H9 (cell line): ENCODE measurements around the gene TTC24. TPM values are rescaled to one million over a fixed set of nuclear protein-coding genes. Genes with fewer than 3 reads are reported as not detected.

Experiments
- DNase-seq: peaks from one replicate; pipeline ENCODE4 v3.0.0-alpha.2; 2017
- H2AFZ ChIP-seq: one replicate; pipeline ENCODE4 v1.6.1; 2013; ENCODE audit warnings: mild to moderate bottlenecking, low read length, control low read depth, moderate library complexity
- H2AK5ac ChIP-seq: 2 replicates; pipeline ENCODE4 v1.6.1; 2013; ENCODE audit warnings: low read length, control low read depth, mixed read lengths; ENCODE audit not compliant: insufficient read length
- H2BK120ac ChIP-seq: one replicate; pipeline ENCODE4 v1.6.1; 2013; ENCODE audit warnings: low read depth, mild to moderate bottlenecking, low read length, control low read depth, inconsistent platforms; ENCODE audit not compliant: poor library complexity, severe bottlenecking
- H2BK12ac ChIP-seq: 2 replicates; pipeline ENCODE4 v1.6.1; 2013; ENCODE audit warnings: low read length, control low read depth, mixed read lengths, low read depth; ENCODE audit not compliant: insufficient read length
- H2BK15ac ChIP-seq: 2 replicates; pipeline ENCODE4 v1.6.1; 2013; ENCODE audit warnings: low read depth, low read length, control low read depth
- H2BK20ac ChIP-seq: one replicate; pipeline ENCODE4 v1.6.1; 2013; ENCODE audit warnings: low read depth, mild to moderate bottlenecking, low read length, control low read depth, inconsistent platforms; ENCODE audit not compliant: poor library complexity, severe bottlenecking
- H2BK5ac ChIP-seq: 2 replicates; pipeline ENCODE4 v1.6.1; 2013; ENCODE audit warnings: low read length, control low read depth, mixed read lengths; ENCODE audit not compliant: insufficient read length
- H3K14ac ChIP-seq: 2 replicates; pipeline ENCODE4 v1.6.1; 2013; ENCODE audit warnings: low read length, control low read depth; ENCODE audit not compliant: insufficient read depth
- H3K18ac ChIP-seq: 2 replicates; pipeline ENCODE4 v1.6.1; 2013; ENCODE audit warnings: low read depth, mild to moderate bottlenecking, mixed read lengths, low read length, control low read depth; ENCODE audit not compliant: insufficient read length
- H3K23ac ChIP-seq: 2 replicates; pipeline ENCODE4 v1.6.1; 2013; ENCODE audit warnings: low read length, control low read depth, mixed read lengths, low read depth; ENCODE audit not compliant: insufficient read length
- H3K23me2 ChIP-seq: 2 replicates; pipeline ENCODE4 v1.6.1; 2013; ENCODE audit warnings: low read depth, mild to moderate bottlenecking, mixed read lengths, low read length, control low read depth; ENCODE audit not compliant: insufficient read length, poor library complexity, severe bottlenecking
- H3K27ac ChIP-seq: 2 replicates; pipeline ENCODE4 v1.5.1; 2013; ENCODE audit warnings: low read length, control low read depth, mixed read lengths, low read depth; ENCODE audit not compliant: insufficient read length
- H3K27me3 ChIP-seq: 2 replicates; pipeline ENCODE4 v1.6.1; 2013; ENCODE audit warnings: low read length, control low read depth, inconsistent platforms; ENCODE audit not compliant: insufficient read depth
- H3K4ac ChIP-seq: 2 replicates; pipeline ENCODE4 v1.6.1; 2013; ENCODE audit warnings: low read depth, mild to moderate bottlenecking, control low read depth, inconsistent platforms, low read length, moderate library complexity
- H3K4me1 ChIP-seq: 2 replicates; pipeline ENCODE4 v1.6.1; 2013; ENCODE audit warnings: low read length, control low read depth, inconsistent platforms; ENCODE audit not compliant: insufficient read depth
- H3K4me2 ChIP-seq: 2 replicates; pipeline ENCODE4 v1.6.1; 2013; ENCODE audit warnings: low read length, control low read depth, mixed read lengths; ENCODE audit not compliant: insufficient read length, insufficient read depth
- H3K56ac ChIP-seq: 2 replicates; pipeline ENCODE4 v1.6.1; 2013; ENCODE audit warnings: low read depth, mild to moderate bottlenecking, mixed read lengths, low read length, control low read depth; ENCODE audit not compliant: insufficient read length
- H3K79me1 ChIP-seq: 2 replicates; pipeline ENCODE4 v1.6.1; 2013; ENCODE audit warnings: low read depth, mild to moderate bottlenecking, moderate library complexity, low read length, control low read depth, inconsistent platforms; ENCODE audit not compliant: insufficient read depth, poor library complexity, severe bottlenecking
- H3K79me2 ChIP-seq: 2 replicates; pipeline ENCODE4 v1.6.1; 2013; ENCODE audit warnings: low read length, control low read depth, inconsistent platforms; ENCODE audit not compliant: insufficient read depth
- H3K9ac ChIP-seq: 2 replicates; pipeline ENCODE4 v1.6.1; 2013; ENCODE audit warnings: low read length, control low read depth, mixed read lengths; ENCODE audit not compliant: insufficient read length; ENCODE audit errors: extremely low read depth
- H3K9me3 ChIP-seq: one replicate; pipeline ENCODE4 v1.6.1; 2013; ENCODE audit warnings: low read depth, low read length, inconsistent platforms; ENCODE audit not compliant: control insufficient read depth
- H3T11ph ChIP-seq: one replicate; pipeline ENCODE4 v1.6.1; 2013; ENCODE audit warnings: mild to moderate bottlenecking, low read length, control low read depth, inconsistent platforms
- H4K20me1 ChIP-seq: one replicate; pipeline ENCODE4 v1.6.1; 2013; ENCODE audit not compliant: control insufficient read depth, insufficient read length, insufficient read depth
- H4K5ac ChIP-seq: 2 replicates; pipeline ENCODE4 v1.6.1; 2013; ENCODE audit warnings: low read depth, mild to moderate bottlenecking, mixed read lengths, low read length, control low read depth; ENCODE audit not compliant: insufficient read length
- H4K8ac ChIP-seq: replicated peaks from 2 replicates; pipeline ENCODE4 v1.6.1; 2013; ENCODE audit warnings: low read length, control low read depth, mixed read lengths, low read depth; ENCODE audit not compliant: insufficient read length
- H4K91ac ChIP-seq: 2 replicates; pipeline ENCODE4 v1.6.1; 2013; ENCODE audit warnings: low read depth, mild to moderate bottlenecking, moderate library complexity, mixed read lengths, low read length, control low read depth; ENCODE audit not compliant: insufficient read length
- H3K27ac Mint-ChIP-seq, 3 experiments: 2 replicates in 2 of 3; 3 replicates in 1 of 3; pipeline ENCODE4 v1.8.0; 2020 to 2021; ENCODE audit warnings: mixed read lengths in 3 of 3, mild to moderate bottlenecking in 1 of 3, moderate library complexity in 1 of 3
- H3K27me3 Mint-ChIP-seq: 2 replicates; pipeline ENCODE4 v1.8.0; 2021; ENCODE audit warnings: low read depth, mild to moderate bottlenecking, moderate library complexity, mixed read lengths
- H3K36me3 Mint-ChIP-seq, 3 experiments: 2 replicates in 2 of 3; 3 replicates in 1 of 3; pipeline ENCODE4 v1.8.0; 2020 to 2021; ENCODE audit warnings: low read depth in 3 of 3, mixed read lengths in 3 of 3; ENCODE audit not compliant: insufficient read depth in 1 of 3
- H3K4me1 Mint-ChIP-seq, 2 experiments: 2 replicates each; pipeline ENCODE4 v1.8.0; 2020; ENCODE audit warnings: mixed read lengths in 2 of 2
- H3K4me3 Mint-ChIP-seq, 2 experiments: 2 replicates in 1 of 2; 3 replicates in 1 of 2; pipeline ENCODE4 v1.8.0; 2020 to 2021; ENCODE audit warnings: mild to moderate bottlenecking in 2 of 2, mixed read lengths in 2 of 2, moderate library complexity in 1 of 2
- H3K9me3 Mint-ChIP-seq, 2 experiments: 2 replicates in 1 of 2; 3 replicates in 1 of 2; pipeline ENCODE4 v1.8.0; 2020; ENCODE audit warnings: mild to moderate bottlenecking in 2 of 2, mixed read lengths in 2 of 2, moderate library complexity in 1 of 2
- WGBS: extraction: QIAGEN DNeasy Blood & Tissue Kit; methylation state at CpG from one replicate; pipeline ENCODE4 v1.1.7; 2013; ENCODE audit warnings: missing lambda C conversion rate, low lambda C conversion rate, mixed read lengths; ENCODE audit not compliant: insufficient read length; ENCODE audit errors: extremely low coverage; 5-methylcytosine and 5-hydroxymethylcytosine counted together
- total RNA-seq: library from RNA; stranded (reverse); gene quantifications from 2 replicates; pipeline ENCODE4 v1.2.1, GENCODE V29; 2021
- TF ChIP-seq, protein P1 (sequence below): fragments of 200-600 bp; sonication (generic); conservative IDR thresholded peaks from 3 replicates; pipeline ENCODE4 v1.8.0; 2021; ENCODE audit warnings: antibody characterized with exemption, mild to moderate bottlenecking

The TTC24 gene
- total RNA-seq, 1 experiment from 2014 or later, result 0.26 TPM

- H3K27ac Mint-ChIP-seq, result peak overlapping the region in 1 of 3 experiments; percentile 57; a peak in 1 of 7 replicates
- H3K36me3 Mint-ChIP-seq, result peaks cover 8 to 57% (median 38%) of the 10 kb centered on the region in 3 experiments; a peak in 6 of 7 replicates
- no peak overlapping the region for H3K56ac ChIP-seq
- H4K8ac ChIP-seq, result no peak overlapping the region
- no CpG with 5 or more reads among the region's 6 CpGs for WGBS
- no peak overlapping the region for H2BK120ac ChIP-seq
- no peak overlapping the region for H3K18ac ChIP-seq
- no peaks in the 10 kb centered on the region for H3K23me2 ChIP-seq
- DNase-seq, result no peak
- no peaks in the 10 kb centered on the region for H3K79me1 ChIP-seq
- no peak overlapping the region for H3K4ac ChIP-seq
- no peak overlapping the region for H3K23ac ChIP-seq
- H2AFZ ChIP-seq, result no peak overlapping the region
- H4K20me1 ChIP-seq, result no peaks in the 10 kb centered on the region
- no peaks in the 10 kb centered on the region for H3K4me1 Mint-ChIP-seq
- no peak overlapping the region for H2BK20ac ChIP-seq
- H2BK5ac ChIP-seq, result no peak overlapping the region
- no peaks in the 10 kb centered on the region for H3K79me2 ChIP-seq
- H3K27ac ChIP-seq, result no peak overlapping the region
- H4K5ac ChIP-seq, result no peak overlapping the region
- no peak overlapping the region for H3K4me3 Mint-ChIP-seq
- H3K4me1 ChIP-seq, result no peaks in the 10 kb centered on the region
- no peak overlapping the region for H3K14ac ChIP-seq
- no peaks in the 10 kb centered on the region for H3K9me3 Mint-ChIP-seq
- H3K27me3 Mint-ChIP-seq, result no peaks in the 10 kb centered on the region
- TF ChIP-seq, protein P1, sequence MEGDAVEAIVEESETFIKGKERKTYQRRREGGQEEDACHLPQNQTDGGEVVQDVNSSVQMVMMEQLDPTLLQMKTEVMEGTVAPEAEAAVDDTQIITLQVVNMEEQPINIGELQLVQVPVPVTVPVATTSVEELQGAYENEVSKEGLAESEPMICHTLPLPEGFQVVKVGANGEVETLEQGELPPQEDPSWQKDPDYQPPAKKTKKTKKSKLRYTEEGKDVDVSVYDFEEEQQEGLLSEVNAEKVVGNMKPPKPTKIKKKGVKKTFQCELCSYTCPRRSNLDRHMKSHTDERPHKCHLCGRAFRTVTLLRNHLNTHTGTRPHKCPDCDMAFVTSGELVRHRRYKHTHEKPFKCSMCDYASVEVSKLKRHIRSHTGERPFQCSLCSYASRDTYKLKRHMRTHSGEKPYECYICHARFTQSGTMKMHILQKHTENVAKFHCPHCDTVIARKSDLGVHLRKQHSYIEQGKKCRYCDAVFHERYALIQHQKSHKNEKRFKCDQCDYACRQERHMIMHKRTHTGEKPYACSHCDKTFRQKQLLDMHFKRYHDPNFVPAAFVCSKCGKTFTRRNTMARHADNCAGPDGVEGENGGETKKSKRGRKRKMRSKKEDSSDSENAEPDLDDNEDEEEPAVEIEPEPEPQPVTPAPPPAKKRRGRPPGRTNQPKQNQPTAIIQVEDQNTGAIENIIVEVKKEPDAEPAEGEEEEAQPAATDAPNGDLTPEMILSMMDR, result no peak
- H3K4me2 ChIP-seq, result no peak overlapping the region
- no peak overlapping the region for H3K9ac ChIP-seq
- H2BK15ac ChIP-seq, result no peak overlapping the region
- H3T11ph ChIP-seq, result no peak overlapping the region
- H2AK5ac ChIP-seq, result no peak overlapping the region
- H3K27me3 ChIP-seq, result no peaks in the 10 kb centered on the region
- no peak overlapping the region for H2BK12ac ChIP-seq
- no peak overlapping the region for H4K91ac ChIP-seq
- H3K9me3 ChIP-seq, result no peaks in the 10 kb centered on the region
Observed at GRCh38 chr1:156553860-156554485, 25.6 kb upstream of the TTC24 start.
